ENCODE data around the gene TSPAN19.

DNA sequence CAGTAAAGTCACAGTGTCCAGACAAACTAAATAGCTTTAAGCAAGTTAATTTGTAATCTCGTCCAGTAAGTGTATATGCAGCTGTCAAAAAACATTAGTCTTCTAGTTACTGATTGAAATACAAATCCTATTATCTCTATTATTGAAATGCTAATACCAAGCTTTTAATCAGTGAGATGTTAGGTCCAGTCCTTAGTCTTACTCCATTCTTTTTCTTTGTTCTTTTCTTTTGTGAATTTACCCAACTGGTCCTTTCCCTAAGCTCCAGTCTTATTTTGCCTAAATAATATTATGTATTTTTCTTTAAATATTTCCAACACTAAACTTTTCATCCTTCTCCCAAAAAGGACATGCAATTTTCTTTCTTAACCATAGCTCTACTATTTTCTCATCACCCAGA is 57.2 kb downstream of the TSPAN19 start:
- TF ChIP-seq, protein P1, sequence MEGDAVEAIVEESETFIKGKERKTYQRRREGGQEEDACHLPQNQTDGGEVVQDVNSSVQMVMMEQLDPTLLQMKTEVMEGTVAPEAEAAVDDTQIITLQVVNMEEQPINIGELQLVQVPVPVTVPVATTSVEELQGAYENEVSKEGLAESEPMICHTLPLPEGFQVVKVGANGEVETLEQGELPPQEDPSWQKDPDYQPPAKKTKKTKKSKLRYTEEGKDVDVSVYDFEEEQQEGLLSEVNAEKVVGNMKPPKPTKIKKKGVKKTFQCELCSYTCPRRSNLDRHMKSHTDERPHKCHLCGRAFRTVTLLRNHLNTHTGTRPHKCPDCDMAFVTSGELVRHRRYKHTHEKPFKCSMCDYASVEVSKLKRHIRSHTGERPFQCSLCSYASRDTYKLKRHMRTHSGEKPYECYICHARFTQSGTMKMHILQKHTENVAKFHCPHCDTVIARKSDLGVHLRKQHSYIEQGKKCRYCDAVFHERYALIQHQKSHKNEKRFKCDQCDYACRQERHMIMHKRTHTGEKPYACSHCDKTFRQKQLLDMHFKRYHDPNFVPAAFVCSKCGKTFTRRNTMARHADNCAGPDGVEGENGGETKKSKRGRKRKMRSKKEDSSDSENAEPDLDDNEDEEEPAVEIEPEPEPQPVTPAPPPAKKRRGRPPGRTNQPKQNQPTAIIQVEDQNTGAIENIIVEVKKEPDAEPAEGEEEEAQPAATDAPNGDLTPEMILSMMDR (IDR thresholded peaks at IDR 0.05) = no peak
- no peak for TF ChIP-seq POLR2A (IDR thresholded peaks at IDR 0.05)

All from adrenal gland (tissue), 5 donors.